HUES64 (cell line): ENCODE results near the gene FARSB.
"Not testable (repeated sequence)": the region's sequence is repeated elsewhere in the genome, so short reads cannot be mapped to it uniquely, and the experiment has no call there.

Experiments used
- H3K27ac ChIP-seq: 2 replicates; pipeline ENCODE4 v1.7.0; 2013; ENCODE audit warnings: low read depth, low read length, inconsistent platforms
- H3K27me3 ChIP-seq: 2 replicates; pipeline ENCODE4 v1.6.1; 2013; ENCODE audit warnings: mild to moderate bottlenecking, low read length; ENCODE audit not compliant: insufficient read depth
- H3K36me3 ChIP-seq: 2 replicates; pipeline ENCODE4 v1.6.1; 2013; ENCODE audit warnings: mild to moderate bottlenecking, low read length; ENCODE audit not compliant: insufficient read depth
- H3K4me1 ChIP-seq: 2 replicates; pipeline ENCODE4 v1.6.1; 2013; ENCODE audit warnings: mild to moderate bottlenecking, low read length, moderate library complexity; ENCODE audit not compliant: insufficient read depth
- H3K4me3 ChIP-seq: 2 replicates; pipeline ENCODE4 v1.5.1; 2013; ENCODE audit warnings: mild to moderate bottlenecking, low read length, moderate library complexity
- H3K9ac ChIP-seq: 2 replicates; pipeline ENCODE4 v1.6.1; 2013; ENCODE audit warnings: mild to moderate bottlenecking, low read depth, low read length
- H3K9me3 ChIP-seq: 2 replicates; pipeline ENCODE4 v1.6.1; 2013; ENCODE audit warnings: low read depth, low read length; ENCODE audit not compliant: insufficient read depth
- WGBS: fragments of 150-250, 120-280 bp; methylation state at CpG from one replicate; pipeline ENCODE4 v1.1.7; 2013; ENCODE audit warnings: missing lambda C conversion rate; 5-methylcytosine and 5-hydroxymethylcytosine counted together

Gene FARSB

DNA sequence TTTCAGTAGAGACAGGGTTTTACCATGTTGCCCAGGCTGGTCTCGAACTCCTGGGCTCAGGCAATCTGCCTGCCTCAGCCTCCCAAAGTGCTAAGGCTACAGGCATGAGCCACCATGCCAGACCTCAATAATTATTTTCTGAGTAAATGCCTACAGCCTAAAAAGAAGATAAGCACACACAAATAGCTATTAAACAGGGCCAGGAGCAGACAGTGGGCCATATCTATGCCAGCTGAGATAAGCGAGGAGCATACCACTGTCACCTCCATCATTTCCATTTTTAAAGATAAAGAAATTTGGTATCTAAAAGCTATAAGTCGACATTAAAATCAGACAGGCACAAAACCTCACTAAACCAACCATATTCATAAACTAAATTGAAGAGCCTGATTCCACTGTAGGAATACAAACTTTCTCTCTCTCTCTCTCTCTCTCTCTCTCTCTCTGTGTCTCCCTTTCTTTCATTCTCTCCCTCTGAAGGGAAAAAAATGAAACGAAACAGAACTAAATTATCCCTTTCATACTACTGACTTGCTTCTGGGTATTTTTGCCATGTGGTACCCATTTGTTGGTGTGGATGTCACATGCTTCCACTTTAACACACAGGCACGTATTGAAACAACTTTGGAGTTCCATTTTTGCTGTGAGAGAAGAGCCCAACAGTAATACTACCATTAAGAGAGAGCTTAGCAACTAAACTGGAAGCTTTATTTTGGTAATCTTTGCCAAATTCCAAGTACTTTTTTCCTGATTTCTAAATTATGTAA, 51.0 kb downstream of the FARSB start:
- no peaks in the 10 kb centered on the region for H3K4me1 ChIP-seq
- no peak overlapping the region for H3K27ac ChIP-seq
- no peaks in the 10 kb centered on the region for H3K27me3 ChIP-seq
- 90% methylated on average over 5 of the region's 5 CpGs for WGBS
- H3K9me3 ChIP-seq, result no peaks in the 10 kb centered on the region
- H3K9ac ChIP-seq, result no peak overlapping the region
- peaks cover 61% of the 10 kb centered on the region for H3K36me3 ChIP-seq
- no peak overlapping the region for H3K4me3 ChIP-seq

DNA sequence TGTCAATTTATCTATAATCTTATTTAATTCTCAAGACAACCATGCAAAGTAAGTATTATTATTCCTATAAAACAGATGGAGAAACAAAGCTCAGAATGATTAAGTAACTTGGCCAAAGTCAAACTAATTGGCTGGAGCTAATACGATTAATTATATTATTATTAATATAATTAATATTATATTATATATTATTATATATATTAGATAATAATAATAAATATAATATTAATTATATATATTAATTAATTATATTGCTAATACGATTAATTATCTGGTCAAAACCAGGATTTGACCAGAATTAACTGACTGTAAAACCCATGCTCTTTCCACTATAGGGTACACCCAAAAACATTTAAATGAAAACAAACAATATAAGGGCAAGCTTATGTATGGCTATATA, 52.4 kb downstream of the FARSB start:
- H3K4me3 ChIP-seq, result no peak overlapping the region
- no peak overlapping the region for H3K9ac ChIP-seq
- WGBS, result 100% methylated on average over 1 of the region's 2 CpGs
- no peak overlapping the region for H3K27ac ChIP-seq
- peaks cover 60% of the 10 kb centered on the region for H3K36me3 ChIP-seq
- no peaks in the 10 kb centered on the region for H3K9me3 ChIP-seq
- H3K27me3 ChIP-seq, result no peaks in the 10 kb centered on the region
- H3K4me1 ChIP-seq, result no peaks in the 10 kb centered on the region

- no peaks in the 10 kb centered on the region for H3K4me1 ChIP-seq
- no peak overlapping the region for H3K27ac ChIP-seq
- 98% methylated on average over 4 of the region's 4 CpGs for WGBS
- H3K4me3 ChIP-seq, result no peak overlapping the region
- H3K36me3 ChIP-seq, result peaks cover 77% of the 10 kb centered on the region
- no peaks in the 10 kb centered on the region for H3K9me3 ChIP-seq
- no peak overlapping the region for H3K9ac ChIP-seq
- H3K27me3 ChIP-seq, result no peaks in the 10 kb centered on the region
Observed at GRCh38 chr2:222598611-222599010, 57.3 kb downstream of the FARSB start.

GRCh38 chr2:222595581-222595980, 60.3 kb downstream of the FARSB start:
- Histone ChIP-seq H3K9me3 (no peaks in the 10 kb centered on the region), H3K27ac (no peak overlapping the region), H3K9ac (no peak overlapping the region), H3K36me3 (peaks cover 81% of the 10 kb centered on the region), H3K4me3 (no peak overlapping the region), H3K4me1 (no peaks in the 10 kb centered on the region), H3K27me3 (no peaks in the 10 kb centered on the region)
- WGBS, result 100% methylated on average over 1 of the region's 2 CpGs

- 100% methylated on average over 1 of the region's 1 CpG for WGBS
- Histone ChIP-seq H3K9ac (no peak overlapping the region), H3K4me1 (no peaks in the 10 kb centered on the region), H3K27me3 (no peaks in the 10 kb centered on the region), H3K4me3 (no peak overlapping the region), H3K27ac (no peak overlapping the region), H3K9me3 (no peaks in the 10 kb centered on the region), H3K36me3 (peaks cover 77% of the 10 kb centered on the region)
Observed at GRCh38 chr2:222594679-222595078, 61.2 kb downstream of the FARSB start.

DNA sequence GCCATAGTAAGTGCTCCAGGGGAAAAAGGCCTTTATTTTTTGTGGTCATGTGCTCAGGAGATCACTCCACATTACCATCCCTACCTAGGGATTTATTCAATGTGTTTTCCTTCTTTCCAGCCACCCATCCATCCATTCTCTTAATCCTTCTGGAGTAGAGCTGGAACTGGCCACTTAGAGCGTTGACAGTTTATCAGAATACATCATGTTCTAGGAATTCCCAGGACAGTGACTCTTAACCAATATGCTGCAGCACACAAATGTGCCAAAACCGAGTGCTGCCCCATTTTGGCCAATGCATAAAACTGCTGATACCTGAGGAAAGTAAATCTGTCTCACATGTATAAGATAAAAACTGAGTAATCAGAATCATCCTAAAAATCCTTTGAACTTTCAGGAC, 63.7 kb downstream of the FARSB start:
- no peak overlapping the region for H3K4me3 ChIP-seq
- no peaks in the 10 kb centered on the region for H3K9me3 ChIP-seq
- WGBS, result 97% methylated on average over 2 of the region's 2 CpGs
- no peaks in the 10 kb centered on the region for H3K27me3 ChIP-seq
- no peaks in the 10 kb centered on the region for H3K4me1 ChIP-seq
- H3K36me3 ChIP-seq, result peaks cover 53% of the 10 kb centered on the region
- H3K27ac ChIP-seq, result no peak overlapping the region
- no peak overlapping the region for H3K9ac ChIP-seq

- no peaks in the 10 kb centered on the region for H3K4me1 ChIP-seq
- H3K27me3 ChIP-seq, result no peaks in the 10 kb centered on the region
- no peak overlapping the region for H3K9ac ChIP-seq
- H3K4me3 ChIP-seq, result no peak overlapping the region
- no peaks in the 10 kb centered on the region for H3K9me3 ChIP-seq
- H3K36me3 ChIP-seq, result peaks cover 48% of the 10 kb centered on the region
- no peak overlapping the region for H3K27ac ChIP-seq
- WGBS, result 100% methylated on average over 1 of the region's 1 CpG
Observed at GRCh38 chr2:222591661-222592060, 64.2 kb downstream of the FARSB start.

- not testable (repeated sequence) for H3K27me3 ChIP-seq, H3K27ac ChIP-seq, H3K4me1 ChIP-seq, H3K9ac ChIP-seq, H3K4me3 ChIP-seq
- WGBS, result 89% methylated on average over 8 of the region's 8 CpGs
- peaks cover 20% of the 10 kb centered on the region for H3K36me3 ChIP-seq
- peaks cover 13% of the 10 kb centered on the region for H3K9me3 ChIP-seq
Observed at GRCh38 chr2:222584589-222584988, 71.3 kb downstream of the FARSB start.

GRCh38 chr2:222582928-222583327, 73.0 kb downstream of the FARSB start:
- H3K36me3 ChIP-seq, result peaks cover 26% of the 10 kb centered on the region
- H3K27me3 ChIP-seq, result no peaks in the 10 kb centered on the region
- no peak overlapping the region for H3K27ac ChIP-seq
- peaks cover under 1% of the 10 kb centered on the region; the same call in 1 of the 2 replicates for H3K4me1 ChIP-seq
- H3K9me3 ChIP-seq, result peaks cover 13% of the 10 kb centered on the region
- no peak overlapping the region for H3K4me3 ChIP-seq
- H3K9ac ChIP-seq, result no peak overlapping the region

DNA sequence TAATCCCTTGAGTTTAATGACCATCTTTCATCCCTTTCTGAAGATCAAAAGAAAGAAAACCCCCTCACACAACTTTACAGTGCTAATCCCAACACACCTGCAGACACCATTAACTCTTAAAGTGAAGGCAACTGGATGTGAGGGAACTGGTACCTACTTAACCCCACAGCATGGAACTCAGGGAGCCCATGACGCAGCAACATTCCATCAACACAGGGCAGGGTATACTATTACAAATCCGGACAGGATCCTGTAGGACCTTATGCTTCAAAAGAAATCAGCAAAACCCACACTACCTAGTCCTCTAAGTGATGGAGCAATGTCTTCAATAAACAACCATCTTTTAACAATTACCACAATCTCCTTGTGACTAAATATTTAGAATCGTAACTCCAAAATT, 78.6 kb downstream of the FARSB start:
- 63% methylated on average over 2 of the region's 3 CpGs for WGBS
- H3K9ac ChIP-seq, result no peak overlapping the region
- peaks cover 39% of the 10 kb centered on the region; the same call in 1 of the 2 replicates for H3K4me1 ChIP-seq
- no peak overlapping the region for H3K27ac ChIP-seq
- H3K9me3 ChIP-seq, result no peaks in the 10 kb centered on the region
- H3K36me3 ChIP-seq, result peaks cover 14% of the 10 kb centered on the region; the same call in 1 of the 2 replicates
- no peak overlapping the region for H3K4me3 ChIP-seq
- H3K27me3 ChIP-seq, result no peaks in the 10 kb centered on the region

DNA sequence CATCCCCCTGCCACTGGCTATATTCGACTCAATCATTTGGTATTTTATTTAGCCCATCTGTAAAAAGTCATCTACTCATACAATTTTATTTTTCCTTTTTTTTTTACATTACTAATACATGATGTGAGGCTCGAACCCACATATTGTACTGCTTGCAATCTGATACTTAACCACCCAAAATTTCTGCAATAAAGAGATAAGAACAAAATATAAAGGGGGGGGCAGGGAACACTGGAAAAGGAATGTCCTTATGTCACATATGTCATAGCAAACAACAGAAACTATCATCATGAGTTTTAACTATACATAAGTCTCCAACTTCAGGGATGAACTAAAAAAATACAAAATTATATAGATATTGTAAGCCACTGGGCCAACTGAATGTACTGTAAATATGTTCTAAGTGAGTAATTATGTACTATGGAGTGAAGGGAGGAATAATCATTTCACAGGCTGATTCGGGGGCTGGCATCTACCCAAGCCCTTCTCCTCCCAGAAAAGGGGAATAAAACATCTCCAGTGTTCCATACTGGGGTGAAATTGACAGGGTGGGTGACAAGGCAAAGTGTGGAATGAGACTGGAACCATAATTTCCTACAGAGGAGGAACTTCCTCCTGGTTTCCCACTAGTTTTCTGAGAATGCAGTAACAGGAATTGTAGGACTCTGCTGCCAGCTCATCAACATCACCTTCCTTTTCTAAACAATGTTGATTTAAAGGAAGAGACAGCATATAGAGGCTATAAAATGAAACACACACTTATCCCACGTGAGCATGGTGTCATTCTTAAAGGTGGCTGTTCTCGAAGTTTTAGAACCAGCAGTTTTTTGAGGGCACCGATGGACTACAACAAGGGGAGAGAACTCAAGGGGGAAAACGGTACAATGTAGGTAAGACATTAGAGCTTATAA, 79.5 kb downstream of the FARSB start:
- peaks cover 23% of the 10 kb centered on the region for H3K36me3 ChIP-seq
- 95% methylated on average over 5 of the region's 7 CpGs for WGBS
- no peak overlapping the region for H3K27ac ChIP-seq

More for the DNA sequence above, 79.5 kb downstream of the FARSB start:
- peaks cover 39% of the 10 kb centered on the region; the same call in 1 of the 2 replicates for H3K4me1 ChIP-seq
- no peak overlapping the region for H3K4me3 ChIP-seq
- no peak overlapping the region for H3K9ac ChIP-seq
- no peaks in the 10 kb centered on the region for H3K9me3 ChIP-seq
- no peaks in the 10 kb centered on the region for H3K27me3 ChIP-seq
